MCF 10A (cell line): Measurements from ENCODE around the gene TRDMT1. TPM values are rescaled to one million over a fixed set of nuclear protein-coding genes. Genes with fewer than 3 reads are reported as not detected.

ENCODE experiments used
- BruUV-seq: library from RNA; stranded (reverse); fragments of 400-500 nt; replicated peaks from 2 replicates; lab custom pipeline; 2021; lab: Mats Ljungman, UMichigan
- CTCF ChIA-PET: fragments of 300-600 bp; sonication (Branson Sonifier 250); formaldehyde crosslinking; extraction: SDS; loops from one replicate; lab custom pipeline; 2021; ENCODE audit warnings: antibody characterized with exemption, inconsistent platforms; lab: Yijun Ruan, JAX
- POLR2A ChIA-PET: fragments of 300-600, 350-650 bp; sonication (Branson Sonifier 250); formaldehyde crosslinking; extraction: SDS; loops from one replicate; lab custom pipeline; 2020; ENCODE audit warnings: antibody characterized with exemption, inconsistent platforms; lab: Yijun Ruan, JAX
- DNase-seq: peaks from one replicate; pipeline ENCODE4 v3.0.0-alpha.2; 2018; ENCODE audit not compliant: unreplicated experiment
- H3K27ac Mint-ChIP-seq: one replicate; pipeline ENCODE4 v1.8.0; 2022; ENCODE audit warnings: mild to moderate bottlenecking, low read depth, mixed read lengths; ENCODE audit not compliant: unreplicated experiment
- H3K27me3 Mint-ChIP-seq: one replicate; pipeline ENCODE4 v1.8.0; 2022; ENCODE audit warnings: mixed read lengths; ENCODE audit not compliant: insufficient read depth, unreplicated experiment
- H3K36me3 Mint-ChIP-seq: one replicate; pipeline ENCODE4 v1.8.0; 2022; ENCODE audit warnings: mild to moderate bottlenecking, moderate library complexity, mixed read lengths; ENCODE audit not compliant: insufficient read depth, unreplicated experiment
- H3K4me1 Mint-ChIP-seq: one replicate; pipeline ENCODE4 v1.8.0; 2022; ENCODE audit warnings: mixed read lengths; ENCODE audit not compliant: insufficient read depth, unreplicated experiment
- H3K4me3 Mint-ChIP-seq: one replicate; pipeline ENCODE4 v1.8.0; 2022; ENCODE audit warnings: mild to moderate bottlenecking, moderate library complexity, mixed read lengths; ENCODE audit not compliant: unreplicated experiment
- H3K9me3 Mint-ChIP-seq: one replicate; pipeline ENCODE4 v1.8.0; 2022; ENCODE audit warnings: mixed read lengths; ENCODE audit not compliant: unreplicated experiment
- intact Hi-C: fragments of 100-400 bp; cut with micrococcal nuclease; formaldehyde crosslinking; loops from 2 replicates; pipeline ENCODE4 v1.14.1; 2022
- total RNA-seq: library from RNA; stranded (reverse); gene quantifications from 2 replicates; pipeline ENCODE4 v1.2.3, GENCODE V29; 2022
- TF ChIP-seq, protein P1 (sequence below): fragments of 200-600 bp; IDR thresholded peaks from one replicate; pipeline ENCODE4 v1.8.0; 2022; ENCODE audit warnings: antibody characterized with exemption, mild to moderate bottlenecking; ENCODE audit not compliant: unreplicated experiment

TRDMT1 gene
- total RNA-seq, 1 experiment from 2014 or later = 8.7 TPM

DNA sequence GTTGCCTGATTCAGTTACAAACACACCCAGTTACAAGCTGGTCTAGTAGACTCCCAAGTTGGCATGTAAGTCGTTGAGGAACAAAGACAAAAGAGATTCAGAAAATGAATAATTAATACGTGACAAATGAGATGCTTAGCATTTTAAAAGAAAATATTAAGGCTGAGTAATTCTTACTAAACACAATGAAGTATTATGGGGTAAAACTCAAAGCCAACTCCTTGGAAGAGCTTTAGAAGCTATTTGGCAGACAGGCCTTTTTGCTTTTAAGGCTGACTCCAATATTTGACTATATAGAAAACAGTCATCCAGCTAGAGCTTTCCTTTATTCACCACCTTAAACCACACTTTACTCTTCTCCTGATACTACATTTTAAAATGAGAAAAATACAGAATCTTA is 5.4 kb downstream of the TRDMT1 start:
- H3K27ac Mint-ChIP-seq = no peak overlapping the region
- H3K4me3 Mint-ChIP-seq = no peak overlapping the region
- H3K4me1 Mint-ChIP-seq = peaks cover 23% of the 10 kb centered on the region
- H3K36me3 Mint-ChIP-seq = peaks cover 2% of the 10 kb centered on the region
- CTCF ChIA-PET = interaction anchor here (0.6 kb wide), 1 partner anchor 342 kb away, joined by 3 read pairs; no protein-coding TSS in a partner anchor
- H3K27me3 Mint-ChIP-seq = no peaks in the 10 kb centered on the region
- BruUV-seq = no TSS peak
- TF ChIP-seq, protein P1, sequence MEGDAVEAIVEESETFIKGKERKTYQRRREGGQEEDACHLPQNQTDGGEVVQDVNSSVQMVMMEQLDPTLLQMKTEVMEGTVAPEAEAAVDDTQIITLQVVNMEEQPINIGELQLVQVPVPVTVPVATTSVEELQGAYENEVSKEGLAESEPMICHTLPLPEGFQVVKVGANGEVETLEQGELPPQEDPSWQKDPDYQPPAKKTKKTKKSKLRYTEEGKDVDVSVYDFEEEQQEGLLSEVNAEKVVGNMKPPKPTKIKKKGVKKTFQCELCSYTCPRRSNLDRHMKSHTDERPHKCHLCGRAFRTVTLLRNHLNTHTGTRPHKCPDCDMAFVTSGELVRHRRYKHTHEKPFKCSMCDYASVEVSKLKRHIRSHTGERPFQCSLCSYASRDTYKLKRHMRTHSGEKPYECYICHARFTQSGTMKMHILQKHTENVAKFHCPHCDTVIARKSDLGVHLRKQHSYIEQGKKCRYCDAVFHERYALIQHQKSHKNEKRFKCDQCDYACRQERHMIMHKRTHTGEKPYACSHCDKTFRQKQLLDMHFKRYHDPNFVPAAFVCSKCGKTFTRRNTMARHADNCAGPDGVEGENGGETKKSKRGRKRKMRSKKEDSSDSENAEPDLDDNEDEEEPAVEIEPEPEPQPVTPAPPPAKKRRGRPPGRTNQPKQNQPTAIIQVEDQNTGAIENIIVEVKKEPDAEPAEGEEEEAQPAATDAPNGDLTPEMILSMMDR = no peak
- intact Hi-C loops = no loop called here
- no peak for DNase-seq
- H3K9me3 Mint-ChIP-seq = peaks cover 7% of the 10 kb centered on the region
- POLR2A ChIA-PET = interaction anchor here (0.7 to 1.4 kb wide), 3 partner anchors 33 to 157 kb away, joined by 3 to 4 read pairs (median 4); no protein-coding TSS in a partner anchor

- H3K4me3 Mint-ChIP-seq = no peak overlapping the region
- peaks cover 7% of the 10 kb centered on the region for H3K9me3 Mint-ChIP-seq
- ChIA-PET POLR2A (interaction anchor here (0.8 to 1.4 kb wide), 2 partner anchors 33 to 185 kb away, joined by 3 to 4 read pairs; no protein-coding TSS in a partner anchor), CTCF (interaction anchor here (0.6 kb wide), 1 partner anchor 237 kb away, joined by 3 read pairs; no protein-coding TSS in a partner anchor)
- H3K27me3 Mint-ChIP-seq = no peaks in the 10 kb centered on the region
- TF ChIP-seq, protein P1 = no peak
- no TSS peak for BruUV-seq
- no peaks in the 10 kb centered on the region for H3K36me3 Mint-ChIP-seq
- H3K4me1 Mint-ChIP-seq = peaks cover 17% of the 10 kb centered on the region
- no peak overlapping the region for H3K27ac Mint-ChIP-seq
- no peak for DNase-seq
- intact Hi-C loops = no loop called here
Measured at GRCh38 chr10:17195083-17195482, 6.4 kb downstream of the TRDMT1 start.

DNA sequence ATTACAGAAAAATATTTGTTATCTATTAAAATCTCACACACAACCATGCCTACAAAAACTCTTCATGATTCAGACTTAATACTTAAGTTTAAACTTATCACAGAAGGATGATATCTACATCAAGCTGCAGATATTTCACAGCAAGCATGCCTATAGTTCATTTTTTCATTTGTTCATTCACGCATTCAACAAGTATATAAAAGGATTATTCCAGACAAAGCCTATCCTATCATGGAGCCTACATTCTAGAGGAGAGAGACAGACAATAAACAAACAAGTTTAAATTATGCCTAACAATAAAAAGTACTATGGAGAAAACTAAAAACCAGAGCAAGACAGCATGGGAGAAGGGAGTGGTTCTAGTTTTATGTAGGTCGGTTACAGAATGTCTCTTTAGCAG is 10.9 kb downstream of the TRDMT1 start:
- H3K9me3 Mint-ChIP-seq = peaks cover 7% of the 10 kb centered on the region
- peaks cover 4% of the 10 kb centered on the region for H3K4me1 Mint-ChIP-seq
- no peak overlapping the region for H3K27ac Mint-ChIP-seq
- ChIA-PET POLR2A (interaction anchor here (5.1 kb wide), 1 partner anchor 10 kb away, joined by 22 read pairs; the partner anchor contains the start of gene TRDMT1), CTCF (interaction anchor here (0.6 kb wide), 1 partner anchor 10 kb away, joined by 7 read pairs; no protein-coding TSS in a partner anchor)
- H3K36me3 Mint-ChIP-seq = no peaks in the 10 kb centered on the region
- intact Hi-C loops = no loop called here
- DNase-seq = no peak
- no peaks in the 10 kb centered on the region for H3K27me3 Mint-ChIP-seq
- H3K4me3 Mint-ChIP-seq = no peak overlapping the region
- TF ChIP-seq, protein P1 = no peak
- BruUV-seq = no TSS peak

- CTCF ChIA-PET = interaction anchor here (0.6 to 1.0 kb wide), 2 partner anchors 9 to 37 kb away, joined by 3 read pairs; no protein-coding TSS in a partner anchor
- TF ChIP-seq, protein P1 = no peak
- intact Hi-C loops = no loop called here
- Mint-ChIP-seq H3K36me3 (no peaks in the 10 kb centered on the region), H3K9me3 (peaks cover 2% of the 10 kb centered on the region), H3K4me1 (peaks cover 4% of the 10 kb centered on the region), H3K4me3 (no peak overlapping the region), H3K27ac (no peak overlapping the region), H3K27me3 (no peaks in the 10 kb centered on the region)
- BruUV-seq = no TSS peak
- no peak for DNase-seq
- POLR2A ChIA-PET = interaction anchor here (5.1 kb wide), 1 partner anchor 12 kb away, joined by 22 read pairs; the partner anchor contains the start of gene TRDMT1
Measured at GRCh38 chr10:17188644-17189172, 12.8 kb downstream of the TRDMT1 start.
